Stomach (tissue), 4 donors: ENCODE results near the gene KRT34.

Experiments used
- CTCF ChIP-seq, 7 experiments: fragments of 450-650 bp in 4 of 7; fragments of 200-600 bp in 3 of 7; sonication (generic) in 3 of 7; IDR thresholded peaks; one replicate each; pipeline ENCODE4 v1.5.1; 2016 to 2019; ENCODE audit warnings: antibody characterized with exemption in 7 of 7, control low read depth in 2 of 7, mild to moderate bottlenecking in 1 of 7
- EP300 ChIP-seq: sonication (generic); formaldehyde crosslinking; IDR thresholded peaks from one replicate; pipeline ENCODE4 v1.6.1; 2017; ENCODE audit warnings: antibody characterized with exemption
- POLR2A ChIP-seq, 4 donors: fragments of 450-650 bp; IDR thresholded peaks; one replicate each; pipeline ENCODE4 v1.6.1; 2016; ENCODE audit warnings: antibody characterized with exemption in 4 of 4, control low read depth in 2 of 4, mild to moderate bottlenecking in 1 of 4, moderate library complexity in 1 of 4

GRCh38 chr17:41367426-41368075 is 14.6 kb downstream of the KRT34 start:
- TF ChIP-seq POLR2A (IDR thresholded peaks at IDR 0.05) (no peak), CTCF (IDR thresholded peaks at IDR 0.05) (no peak), EP300 (no peak)
